ENCODE results near the gene ABCA9. TPM values are rescaled to one million over a fixed set of nuclear protein-coding genes. Genes with fewer than 3 reads are reported as not detected.
A peak's percentile ranks its signal among the peaks of the same experiment; 100 is the strongest.

The ABCA9 gene
- total and polyA plus RNA-seq, 9 of the 15 experiments (the other 6 are each of a cell fraction or from before 2014, with no cell fraction given): 0.04 TPM; not detected in 8

- Histone ChIP-seq H3K4me2 (ENCODE audit: insufficient read depth, low read length) (no peak overlapping the region), H3K4me3 (no peak overlapping the region), H3K27ac (ENCODE audit: extremely low read depth, low read depth, low read length) (no peak overlapping the region), H4K20me1 (replicated peaks; ENCODE audit: control insufficient read depth, insufficient read depth, low read length) (no peaks in the 10 kb centered on the region), H3K9ac (ENCODE audit: insufficient read depth in 1 of 2, low read depth in 2 of 2, low read length in 2 of 2) (no peak overlapping the region), H3K9me1 (ENCODE audit: control insufficient read depth, insufficient read depth, low read length) (no peaks in the 10 kb centered on the region), H2AFZ (ENCODE audit: low read depth, low read length) (no peak overlapping the region), H3K36me3 (ENCODE audit: control insufficient read depth, insufficient read depth, low read length) (no peaks in the 10 kb centered on the region), H3K4me1 (replicated peaks in 1 of 2; ENCODE audit: control insufficient read depth in 2 of 2, insufficient read depth in 2 of 2, low read length in 2 of 2) (no peaks in the 10 kb centered on the region), H3K27me3 (ENCODE audit: control insufficient read depth in 2 of 2, insufficient read depth in 2 of 2, low read length in 2 of 2) (no peaks in the 10 kb centered on the region), H3K9me3 (replicated peaks; ENCODE audit: control insufficient read depth, insufficient read depth, low read depth, low read length) (no peaks in the 10 kb centered on the region), H3K79me2 (ENCODE audit: control insufficient read depth, insufficient read depth, low read length) (no peaks in the 10 kb centered on the region)
- no peak for ATAC-seq
- BruUV-seq (replicated peaks): no TSS peak
- WGBS (ENCODE audit: insufficient coverage, low coverage, missing lambda C conversion rate): 9% methylated on average over 6 of the region's 6 CpGs
- CTCF ChIA-PET (ENCODE audit: low intra/inter-chr PET ratio): no interaction called here
- FAIRE-seq: no peak
- in situ Hi-C loops (cut with MboI): no loop called here
- intact Hi-C loops (cut with micrococcal nuclease): no loop called here
- TF ChIP-seq, protein P1, sequence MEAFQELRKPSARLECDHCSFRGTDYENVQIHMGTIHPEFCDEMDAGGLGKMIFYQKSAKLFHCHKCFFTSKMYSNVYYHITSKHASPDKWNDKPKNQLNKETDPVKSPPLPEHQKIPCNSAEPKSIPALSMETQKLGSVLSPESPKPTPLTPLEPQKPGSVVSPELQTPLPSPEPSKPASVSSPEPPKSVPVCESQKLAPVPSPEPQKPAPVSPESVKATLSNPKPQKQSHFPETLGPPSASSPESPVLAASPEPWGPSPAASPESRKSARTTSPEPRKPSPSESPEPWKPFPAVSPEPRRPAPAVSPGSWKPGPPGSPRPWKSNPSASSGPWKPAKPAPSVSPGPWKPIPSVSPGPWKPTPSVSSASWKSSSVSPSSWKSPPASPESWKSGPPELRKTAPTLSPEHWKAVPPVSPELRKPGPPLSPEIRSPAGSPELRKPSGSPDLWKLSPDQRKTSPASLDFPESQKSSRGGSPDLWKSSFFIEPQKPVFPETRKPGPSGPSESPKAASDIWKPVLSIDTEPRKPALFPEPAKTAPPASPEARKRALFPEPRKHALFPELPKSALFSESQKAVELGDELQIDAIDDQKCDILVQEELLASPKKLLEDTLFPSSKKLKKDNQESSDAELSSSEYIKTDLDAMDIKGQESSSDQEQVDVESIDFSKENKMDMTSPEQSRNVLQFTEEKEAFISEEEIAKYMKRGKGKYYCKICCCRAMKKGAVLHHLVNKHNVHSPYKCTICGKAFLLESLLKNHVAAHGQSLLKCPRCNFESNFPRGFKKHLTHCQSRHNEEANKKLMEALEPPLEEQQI (IDR thresholded peaks at IDR 0.05): no peak
- TF ChIP-seq CEBPG (CRISPR knock-in tag; IDR thresholded peaks at IDR 0.05) (no peak), CEBPG (tag; conservative IDR thresholded peaks at IDR 0.05 in 1 of 2, IDR thresholded peaks at IDR 0.05 in 1 of 2) (peak; percentile 40 to 42; a peak in 3 of 4 replicates)
- POLR2A ChIA-PET: interaction anchor here (0.7 kb wide), 1 partner anchor 9 kb away, joined by 3 read pairs; no protein-coding TSS in a partner anchor
- no peak for DNase-seq (ENCODE audit: extremely low read depth in 1 of 4, low spot score in 3 of 4)
Observed at GRCh38 chr17:68941761-68942160, 119.0 kb downstream of the ABCA9 start.

GRCh38 chr17:68939195-68939594 is 121.5 kb downstream of the ABCA9 start:
- Histone ChIP-seq H3K4me1 (replicated peaks in 1 of 2; ENCODE audit: control insufficient read depth in 2 of 2, insufficient read depth in 2 of 2, low read length in 2 of 2) (no peaks in the 10 kb centered on the region), H3K4me2 (ENCODE audit: insufficient read depth, low read length) (no peak overlapping the region), H3K36me3 (ENCODE audit: control insufficient read depth, insufficient read depth, low read length) (no peaks in the 10 kb centered on the region), H3K79me2 (ENCODE audit: control insufficient read depth, insufficient read depth, low read length) (no peaks in the 10 kb centered on the region), H3K27me3 (ENCODE audit: control insufficient read depth in 2 of 2, insufficient read depth in 2 of 2, low read length in 2 of 2) (no peaks in the 10 kb centered on the region), H4K20me1 (replicated peaks; ENCODE audit: control insufficient read depth, insufficient read depth, low read length) (no peaks in the 10 kb centered on the region), H3K9me1 (ENCODE audit: control insufficient read depth, insufficient read depth, low read length) (no peaks in the 10 kb centered on the region), H3K27ac (ENCODE audit: extremely low read depth, low read depth, low read length) (no peak overlapping the region), H2AFZ (ENCODE audit: low read depth, low read length) (no peak overlapping the region), H3K4me3 (no peak overlapping the region), H3K9me3 (replicated peaks; ENCODE audit: control insufficient read depth, insufficient read depth, low read depth, low read length) (no peaks in the 10 kb centered on the region), H3K9ac (ENCODE audit: insufficient read depth in 1 of 2, low read depth in 2 of 2, low read length in 2 of 2) (no peak overlapping the region)
- DNase-seq (ENCODE audit: extremely low read depth in 1 of 4, low spot score in 3 of 4) (no peak), FAIRE-seq (no peak), ATAC-seq (no peak)
- 53% methylated on average over 3 of the region's 3 CpGs for WGBS (ENCODE audit: insufficient coverage, low coverage, missing lambda C conversion rate)
- ChIA-PET POLR2A (no interaction called here), CTCF (ENCODE audit: low intra/inter-chr PET ratio) (no interaction called here)
- in situ Hi-C loops (cut with MboI) (no loop called here), intact Hi-C loops (cut with micrococcal nuclease) (no loop called here)
- BruUV-seq (replicated peaks): no TSS peak
- TF ChIP-seq NFXL1 (CRISPR knock-in tag; IDR thresholded peaks at IDR 0.05): no peak
- TF ChIP-seq, protein P2, sequence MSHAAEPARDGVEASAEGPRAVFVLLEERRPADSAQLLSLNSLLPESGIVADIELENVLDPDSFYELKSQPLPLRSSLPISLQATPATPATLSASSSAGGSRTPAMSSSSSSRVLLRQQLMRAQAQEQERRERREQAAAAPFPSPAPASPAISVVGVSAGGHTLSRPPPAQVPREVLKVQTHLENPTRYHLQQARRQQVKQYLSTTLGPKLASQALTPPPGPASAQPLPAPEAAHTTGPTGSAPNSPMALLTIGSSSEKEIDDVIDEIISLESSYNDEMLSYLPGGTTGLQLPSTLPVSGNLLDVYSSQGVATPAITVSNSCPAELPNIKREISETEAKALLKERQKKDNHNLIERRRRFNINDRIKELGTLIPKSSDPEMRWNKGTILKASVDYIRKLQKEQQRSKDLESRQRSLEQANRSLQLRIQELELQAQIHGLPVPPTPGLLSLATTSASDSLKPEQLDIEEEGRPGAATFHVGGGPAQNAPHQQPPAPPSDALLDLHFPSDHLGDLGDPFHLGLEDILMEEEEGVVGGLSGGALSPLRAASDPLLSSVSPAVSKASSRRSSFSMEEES (CRISPR knock-in tag; IDR thresholded peaks at IDR 0.05): no peak
- no peak for TF ChIP-seq ZKSCAN1 (IDR thresholded peaks at IDR 0.05; ENCODE audit: low read depth, low read length)
- TF ChIP-seq POU5F1 (IDR thresholded peaks at IDR 0.05; ENCODE audit: borderline replicate concordance, low read depth, low read length, partially characterized antibody): no peak
- no peak for TF ChIP-seq TAF9B (IDR thresholded peaks at IDR 0.05; ENCODE audit: partially characterized antibody)
- TF ChIP-seq PCBP1 (IDR thresholded peaks at IDR 0.05; ENCODE audit: low read depth, low read length, poor library complexity, severe bottlenecking): no peak
- TF ChIP-seq BHLHE40 (IDR thresholded peaks at IDR 0.05; ENCODE audit: low read length): no peak
- TF ChIP-seq PML (IDR thresholded peaks at IDR 0.05; ENCODE audit: low read length): no peak
- TF ChIP-seq ZNF589 (CRISPR knock-in tag; IDR thresholded peaks at IDR 0.05; ENCODE audit: low read depth): no peak
- no peak for TF ChIP-seq ZFX (CRISPR knock-in tag; IDR thresholded peaks at IDR 0.05)
- TF ChIP-seq WHSC1 (IDR thresholded peaks at IDR 0.05; ENCODE audit: low read length): no peak
